GM13977 (cell line): ENCODE results near the gene CRYAA.

Experiments used
- DNase-seq: peaks from one replicate; pipeline ENCODE4 v3.0.0; 2012; ENCODE audit warnings: low spot score
- CTCF ChIP-seq: IDR thresholded peaks from 2 replicates; pipeline ENCODE4 v1.5.1; 2012; ENCODE audit warnings: mild to moderate bottlenecking, control low read depth; ENCODE audit not compliant: insufficient read depth; ENCODE audit errors: extremely low read depth, missing control alignments
- in situ Hi-C: fragments of 300-500 bp; cut with MboI; formaldehyde crosslinking; loops from one replicate; pipeline ENCODE4 v1.12.0; 2022; ENCODE audit warnings: low sequenced_read_pairs, low pct_unique_long_range_greater_than_20kb, mixed read lengths, inconsistent platforms; ENCODE audit not compliant: unreplicated experiment

The CRYAA gene

GRCh38 chr21:43193088-43193650 lies 24.4 kb downstream of the CRYAA start:
- TF ChIP-seq CTCF: no peak
- in situ Hi-C loops: no loop called here
- no peak for DNase-seq

GRCh38 chr21:43193651-43194302 lies 25.0 kb downstream of the CRYAA start:
- in situ Hi-C loops: no loop called here
- no peak for TF ChIP-seq CTCF
- no peak for DNase-seq

- no peak for TF ChIP-seq CTCF
- in situ Hi-C loops: no loop called here
- no peak for DNase-seq
Observed at GRCh38 chr21:43194303-43195120, 25.7 kb downstream of the CRYAA start.

GRCh38 chr21:43195121-43196021 lies 26.6 kb downstream of the CRYAA start:
- no peak for DNase-seq
- TF ChIP-seq CTCF: no peak
- in situ Hi-C loops: no loop called here

GRCh38 chr21:43196826-43197225 lies 28.0 kb downstream of the CRYAA start:
- in situ Hi-C loops: no loop called here
- no peak for TF ChIP-seq CTCF
- DNase-seq: no peak

- DNase-seq: no peak
- no peak for TF ChIP-seq CTCF
- in situ Hi-C loops: no loop called here
Observed at GRCh38 chr21:43198376-43198775, 29.6 kb downstream of the CRYAA start.
